C4-2B (cell line): ENCODE measurements around the gene INPP5E.

Experiments
- CTCF ChIP-seq: fragments of 450-650 bp; conservative IDR thresholded peaks from 2 replicates; pipeline ENCODE4 v1.5.1; 2017; ENCODE audit warnings: mild to moderate bottlenecking
- ZFX ChIP-seq: fragments of 450-650 bp; IDR thresholded peaks from 2 replicates; pipeline ENCODE4 v1.6.1; 2017

- TF ChIP-seq CTCF (no peak), ZFX (no peak)
Measured at GRCh38 chr9:136405481-136405880, 34.2 kb downstream of the INPP5E start.
